Endodermal cell (in vitro differentiated cells): Measurements from ENCODE around the gene MDFIC. TPM values are rescaled to one million over a fixed set of nuclear protein-coding genes. Genes with fewer than 3 reads are reported as not detected.

Experiments used
- DNase-seq: peaks from one replicate; pipeline ENCODE4 v3.0.0-alpha.2; 2017
- H3K27ac ChIP-seq: 2 replicates; pipeline ENCODE4 v1.5.1; 2013; ENCODE audit warnings: mild to moderate bottlenecking, low read depth, low read length, moderate library complexity
- H3K27me3 ChIP-seq: 2 replicates; pipeline ENCODE4 v1.6.1; 2013; ENCODE audit warnings: mild to moderate bottlenecking, low read length, moderate library complexity; ENCODE audit not compliant: insufficient read depth, control insufficient read depth, poor library complexity, severe bottlenecking
- H3K36me3 ChIP-seq: 2 replicates; pipeline ENCODE4 v1.7.0; 2013; ENCODE audit warnings: mild to moderate bottlenecking, low read length, moderate library complexity; ENCODE audit not compliant: control insufficient read depth, insufficient read depth
- H3K4me1 ChIP-seq: one replicate; pipeline ENCODE4 v1.7.0; 2013; ENCODE audit warnings: low read length; ENCODE audit not compliant: control insufficient read depth, insufficient read depth
- H3K4me3 ChIP-seq: 2 replicates; pipeline ENCODE4 v1.5.1; 2013; ENCODE audit warnings: mild to moderate bottlenecking, low read length, moderate library complexity
- H3K9ac ChIP-seq: 2 replicates; pipeline ENCODE4 v1.6.1; 2013; ENCODE audit warnings: mild to moderate bottlenecking, low read length, moderate library complexity; ENCODE audit not compliant: poor library complexity, severe bottlenecking; ENCODE audit errors: extremely low read depth
- H3K9me3 ChIP-seq: 2 replicates; pipeline ENCODE4 v1.6.1; 2013; ENCODE audit warnings: mild to moderate bottlenecking, low read length, moderate library complexity; ENCODE audit not compliant: control insufficient read depth
- H3K27ac Mint-ChIP-seq: 2 replicates; pipeline ENCODE4 v1.8.0; 2020; ENCODE audit warnings: mixed read lengths
- H3K27me3 Mint-ChIP-seq: 2 replicates; pipeline ENCODE4 v1.8.0; 2021; ENCODE audit warnings: mild to moderate bottlenecking, mixed read lengths; ENCODE audit not compliant: insufficient read depth
- H3K36me3 Mint-ChIP-seq: 2 replicates; pipeline ENCODE4 v1.8.0; 2020; ENCODE audit warnings: low read depth, mixed read lengths
- H3K4me1 Mint-ChIP-seq: 2 replicates; pipeline ENCODE4 v1.8.0; 2020; ENCODE audit warnings: mixed read lengths
- H3K4me3 Mint-ChIP-seq: 2 replicates; pipeline ENCODE4 v1.8.0; 2020; ENCODE audit warnings: mild to moderate bottlenecking, moderate library complexity, mixed read lengths
- H3K9me3 Mint-ChIP-seq: 2 replicates; pipeline ENCODE4 v1.8.0; 2020; ENCODE audit warnings: mild to moderate bottlenecking, mixed read lengths
- WGBS, 2 experiments: methylation state at CpG; one replicate each; pipeline versions ENCODE4 v1.1.5 to v1.1.7; 2013; ENCODE audit warnings: missing lambda C conversion rate in 2 of 2, mixed read lengths in 1 of 2; ENCODE audit not compliant: insufficient coverage in 1 of 2, insufficient read length in 1 of 2; 5-methylcytosine and 5-hydroxymethylcytosine counted together
- total RNA-seq, 2 donors: library from RNA; stranded (reverse); fragmentation: NEBNext Ultra II Directional in 1 of 2; extraction: Animal tissue kit (Norgen Biotek cat#: 25700) in 1 of 2; gene quantifications; 2 replicates in 1 of 2; 3 replicates in 1 of 2; pipeline ENCODE4 v1.2.1, GENCODE V29; 2021
- TF ChIP-seq, protein P1 (sequence below): fragments of 200-600 bp; sonication (generic); conservative IDR thresholded peaks from 2 replicates; pipeline ENCODE4 v1.5.0; 2021; ENCODE audit warnings: antibody characterized with exemption, mild to moderate bottlenecking

MDFIC gene
- total RNA-seq, 2 donors from 2014 or later = 7.4 to 15.1 TPM

DNA sequence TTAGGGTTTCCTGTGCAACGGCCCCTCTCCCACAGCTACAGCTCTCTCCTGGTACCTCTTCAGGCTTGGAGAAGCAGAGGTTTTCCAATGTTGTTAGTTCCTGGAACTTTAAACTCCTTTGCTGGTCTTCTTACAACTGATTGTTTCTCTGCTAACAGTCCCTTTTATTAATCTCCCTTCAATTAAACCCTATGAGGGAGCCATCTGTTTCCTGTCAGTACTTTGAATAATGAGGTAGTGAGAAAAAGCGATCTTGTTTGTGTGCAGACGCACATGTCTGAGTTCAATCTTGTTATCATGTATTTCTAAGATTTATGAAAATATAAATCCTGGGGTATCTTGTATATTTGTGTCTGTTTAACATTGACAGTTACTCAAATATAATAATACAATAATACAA lies 102.4 kb downstream of the MDFIC start:
- WGBS, 2 experiments = 90 to 98% methylated on average over 1 to 3 of the region's 3 CpGs
- no peak for DNase-seq
- H3K9me3 Mint-ChIP-seq = peaks cover 3% of the 10 kb centered on the region
- no peak overlapping the region for H3K4me3 Mint-ChIP-seq
- H3K9ac ChIP-seq = no peak overlapping the region
- H3K4me3 ChIP-seq = no peak overlapping the region
- H3K4me1 ChIP-seq = no peaks in the 10 kb centered on the region
- no peaks in the 10 kb centered on the region for H3K9me3 ChIP-seq
- no peak overlapping the region for H3K27ac ChIP-seq
- H3K27ac Mint-ChIP-seq = no peak overlapping the region
- no peaks in the 10 kb centered on the region for H3K27me3 ChIP-seq
- TF ChIP-seq, protein P1, sequence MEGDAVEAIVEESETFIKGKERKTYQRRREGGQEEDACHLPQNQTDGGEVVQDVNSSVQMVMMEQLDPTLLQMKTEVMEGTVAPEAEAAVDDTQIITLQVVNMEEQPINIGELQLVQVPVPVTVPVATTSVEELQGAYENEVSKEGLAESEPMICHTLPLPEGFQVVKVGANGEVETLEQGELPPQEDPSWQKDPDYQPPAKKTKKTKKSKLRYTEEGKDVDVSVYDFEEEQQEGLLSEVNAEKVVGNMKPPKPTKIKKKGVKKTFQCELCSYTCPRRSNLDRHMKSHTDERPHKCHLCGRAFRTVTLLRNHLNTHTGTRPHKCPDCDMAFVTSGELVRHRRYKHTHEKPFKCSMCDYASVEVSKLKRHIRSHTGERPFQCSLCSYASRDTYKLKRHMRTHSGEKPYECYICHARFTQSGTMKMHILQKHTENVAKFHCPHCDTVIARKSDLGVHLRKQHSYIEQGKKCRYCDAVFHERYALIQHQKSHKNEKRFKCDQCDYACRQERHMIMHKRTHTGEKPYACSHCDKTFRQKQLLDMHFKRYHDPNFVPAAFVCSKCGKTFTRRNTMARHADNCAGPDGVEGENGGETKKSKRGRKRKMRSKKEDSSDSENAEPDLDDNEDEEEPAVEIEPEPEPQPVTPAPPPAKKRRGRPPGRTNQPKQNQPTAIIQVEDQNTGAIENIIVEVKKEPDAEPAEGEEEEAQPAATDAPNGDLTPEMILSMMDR = no peak
- no peaks in the 10 kb centered on the region for H3K27me3 Mint-ChIP-seq
- H3K4me1 Mint-ChIP-seq = peaks cover 9% of the 10 kb centered on the region
- H3K36me3 ChIP-seq = no peaks in the 10 kb centered on the region
- no peaks in the 10 kb centered on the region for H3K36me3 Mint-ChIP-seq

DNA sequence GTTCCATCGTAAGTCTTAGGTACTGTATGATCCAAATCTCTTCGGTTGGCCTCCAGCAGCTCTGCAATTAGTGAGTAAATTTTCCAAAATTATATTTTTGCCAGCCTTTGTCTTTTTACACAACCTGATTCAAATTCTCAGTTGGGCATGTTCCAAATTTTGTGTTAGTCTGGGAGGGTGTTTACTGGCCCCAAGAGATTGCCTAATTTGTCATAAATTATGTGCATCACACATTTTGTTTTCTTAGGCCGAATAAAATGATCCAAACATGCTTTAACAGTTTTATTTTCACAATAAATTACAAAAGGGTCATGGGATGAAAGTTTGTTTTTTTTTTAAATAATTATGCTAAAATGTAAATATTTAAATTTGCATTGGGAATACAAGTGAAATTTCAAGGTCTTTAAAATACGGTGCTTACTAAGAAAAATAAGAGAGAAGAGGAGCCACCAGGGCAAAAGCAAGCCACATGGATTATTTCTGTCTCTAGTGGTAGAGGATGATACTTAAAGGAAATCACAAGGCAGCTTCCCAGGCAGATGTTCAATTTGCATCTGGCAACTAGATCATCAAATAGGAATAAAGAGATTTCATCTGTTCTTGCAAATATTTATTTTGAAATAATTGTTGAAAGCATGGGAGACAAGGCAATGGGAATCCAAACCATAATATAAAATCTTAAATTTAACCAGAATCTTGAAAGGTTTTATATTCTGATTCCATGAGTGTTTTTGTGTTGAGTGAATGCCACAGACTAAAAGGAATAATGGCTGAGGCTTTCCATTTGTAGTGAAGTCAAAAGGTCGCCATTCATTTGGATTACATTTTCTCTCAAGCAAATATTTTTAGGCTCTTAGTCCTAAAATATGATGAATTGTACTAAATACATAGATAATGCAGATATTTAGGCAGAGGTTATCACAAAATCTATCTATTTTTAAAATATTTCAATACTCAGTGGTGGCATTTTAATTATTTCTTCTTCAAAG lies 111.1 kb downstream of the MDFIC start:
- H3K27ac Mint-ChIP-seq = no peak overlapping the region
- WGBS, 2 experiments = 74 to 80% methylated on average over 3 of the region's 5 CpGs
- TF ChIP-seq, protein P1 = peak; percentile 57

DNA sequence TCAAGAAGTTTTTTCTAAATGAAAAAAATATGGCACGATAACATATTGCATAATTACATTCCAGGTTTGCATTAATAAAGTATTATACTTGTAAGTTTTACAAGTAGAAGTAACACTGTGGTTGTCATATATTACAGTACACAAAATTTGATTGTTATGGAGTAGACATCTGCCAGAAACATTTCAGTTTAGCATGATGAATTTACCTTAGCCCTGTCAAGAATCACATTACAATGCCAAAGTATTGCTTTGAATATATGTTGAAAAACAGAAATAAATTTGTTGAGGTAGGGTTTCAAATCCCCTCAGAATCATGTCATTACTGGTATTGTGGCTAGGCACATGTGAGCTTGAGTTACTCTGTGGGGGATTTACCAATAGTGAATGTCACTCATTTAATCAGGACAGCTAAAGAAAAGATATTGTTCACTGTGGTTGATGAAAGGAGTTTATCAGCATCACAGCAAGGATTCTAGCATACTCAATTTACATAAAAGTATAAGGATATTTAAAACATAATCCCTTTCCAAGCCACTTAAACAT lies 112.1 kb downstream of the MDFIC start:
- Histone ChIP-seq H3K4me1 (peaks cover 4% of the 10 kb centered on the region), H3K4me3 (no peak overlapping the region), H3K9ac (no peak overlapping the region), H3K27me3 (no peaks in the 10 kb centered on the region), H3K9me3 (no peaks in the 10 kb centered on the region), H3K27ac (no peak overlapping the region), H3K36me3 (no peaks in the 10 kb centered on the region)
- DNase-seq = no peak
- Mint-ChIP-seq H3K4me1 (peaks cover 6% of the 10 kb centered on the region), H3K36me3 (no peaks in the 10 kb centered on the region), H3K4me3 (no peak overlapping the region), H3K27ac (no peak overlapping the region), H3K27me3 (no peaks in the 10 kb centered on the region), H3K9me3 (no peaks in the 10 kb centered on the region)
- no CpG with 5 or more reads among the region's 1 CpG for WGBS, 2 experiments
- TF ChIP-seq, protein P1 = no peak

More for the DNA sequence above, 111.1 kb downstream of the MDFIC start:
- Histone ChIP-seq H3K27ac (no peak overlapping the region), H3K9me3 (no peaks in the 10 kb centered on the region), H3K4me1 (peaks cover 4% of the 10 kb centered on the region), H3K27me3 (no peaks in the 10 kb centered on the region), H3K4me3 (no peak overlapping the region), H3K9ac (no peak overlapping the region), H3K36me3 (no peaks in the 10 kb centered on the region)
- no peak for DNase-seq
- Mint-ChIP-seq H3K9me3 (no peaks in the 10 kb centered on the region), H3K4me3 (no peak overlapping the region), H3K4me1 (peaks cover 6% of the 10 kb centered on the region), H3K36me3 (no peaks in the 10 kb centered on the region), H3K27me3 (no peaks in the 10 kb centered on the region)
